GM18520 (cell line): ENCODE measurements around the gene SCIMP.
"Not testable (repeated sequence)": the region's sequence is repeated elsewhere in the genome, so short reads cannot be mapped to it uniquely, and the experiment has no call there.

ENCODE experiments used
- ATAC-seq: cut with Tn5 transposase; IDR thresholded peaks from one replicate; pipeline ENCODE4 v1.9.1; 2021; ENCODE audit not compliant: unreplicated experiment

The SCIMP gene

DNA sequence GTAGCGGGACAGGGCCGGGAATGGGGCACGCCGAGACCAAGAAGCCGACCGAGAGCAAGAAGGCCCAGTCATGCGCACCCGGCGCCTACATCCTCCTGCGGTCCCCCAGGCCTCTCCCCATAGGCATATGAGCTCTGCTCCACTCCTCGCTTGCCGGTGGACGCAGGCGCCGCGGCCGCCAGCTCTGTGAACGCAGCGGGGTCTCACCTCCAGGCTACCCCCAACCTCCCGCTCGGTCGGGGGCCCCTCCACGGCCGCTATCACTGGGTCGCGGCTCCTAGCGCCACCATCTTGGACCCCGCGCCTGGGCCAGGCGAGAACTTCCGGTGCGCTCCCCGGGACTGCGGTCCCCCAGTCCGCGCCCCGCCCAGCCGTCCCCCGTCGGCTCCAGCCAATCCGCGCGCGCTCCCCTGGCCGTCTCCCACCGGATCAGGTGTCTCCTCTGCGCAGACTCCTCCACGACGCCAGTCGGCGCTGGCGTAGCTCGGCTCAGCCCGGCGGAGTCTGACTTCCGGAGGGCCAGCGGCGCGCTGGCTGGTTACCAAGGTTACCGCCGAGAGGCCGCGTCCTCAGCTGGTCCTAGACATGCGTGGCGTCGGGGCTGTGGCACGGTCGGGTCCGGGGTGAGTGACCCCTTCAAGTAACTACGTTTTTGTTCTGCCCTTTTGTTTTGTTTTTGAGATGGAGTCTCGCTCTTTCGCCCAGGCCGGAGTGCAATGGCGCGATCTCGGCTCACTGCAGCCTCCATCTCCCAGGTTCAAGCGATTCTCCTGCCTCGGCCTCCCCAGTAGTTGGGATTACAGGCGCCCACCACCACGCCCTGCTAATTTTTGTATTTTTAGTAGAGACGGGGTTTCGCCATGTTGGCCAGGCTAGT, 42.9 kb downstream of the SCIMP start, which contains the start of gene ZNF594:
ZNF594 (minus strand) TSS at position 328 of the 877 bp plus-strand sequence. CDS start 7,612 bp downstream, outside the sequence.
- peak; percentile 97 for ATAC-seq

GRCh38 chr17:5184288-5184687, 50.4 kb downstream of the SCIMP start:
- no peak for ATAC-seq

DNA sequence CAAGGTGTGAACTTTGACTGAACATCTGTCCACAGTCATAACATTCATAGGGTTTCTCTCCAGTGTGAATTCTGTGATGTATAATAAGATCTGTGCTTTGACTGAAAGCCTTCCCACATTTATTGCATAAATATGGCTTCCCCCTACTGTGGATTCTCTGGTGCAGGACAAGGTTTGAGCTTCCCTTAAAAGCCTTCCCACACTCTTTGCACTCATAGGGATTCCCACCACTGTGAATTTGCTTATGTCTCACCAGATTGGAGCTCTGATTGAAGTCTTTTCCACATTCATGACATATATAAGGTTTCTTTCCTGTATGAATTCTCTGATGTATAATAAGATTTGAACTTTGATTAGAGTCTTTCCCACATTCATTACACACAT, 51.3 kb downstream of the SCIMP start:
- no peak for ATAC-seq

GRCh38 chr17:5182597-5183409, 51.9 kb downstream of the SCIMP start:
- ATAC-seq, result no peak

DNA sequence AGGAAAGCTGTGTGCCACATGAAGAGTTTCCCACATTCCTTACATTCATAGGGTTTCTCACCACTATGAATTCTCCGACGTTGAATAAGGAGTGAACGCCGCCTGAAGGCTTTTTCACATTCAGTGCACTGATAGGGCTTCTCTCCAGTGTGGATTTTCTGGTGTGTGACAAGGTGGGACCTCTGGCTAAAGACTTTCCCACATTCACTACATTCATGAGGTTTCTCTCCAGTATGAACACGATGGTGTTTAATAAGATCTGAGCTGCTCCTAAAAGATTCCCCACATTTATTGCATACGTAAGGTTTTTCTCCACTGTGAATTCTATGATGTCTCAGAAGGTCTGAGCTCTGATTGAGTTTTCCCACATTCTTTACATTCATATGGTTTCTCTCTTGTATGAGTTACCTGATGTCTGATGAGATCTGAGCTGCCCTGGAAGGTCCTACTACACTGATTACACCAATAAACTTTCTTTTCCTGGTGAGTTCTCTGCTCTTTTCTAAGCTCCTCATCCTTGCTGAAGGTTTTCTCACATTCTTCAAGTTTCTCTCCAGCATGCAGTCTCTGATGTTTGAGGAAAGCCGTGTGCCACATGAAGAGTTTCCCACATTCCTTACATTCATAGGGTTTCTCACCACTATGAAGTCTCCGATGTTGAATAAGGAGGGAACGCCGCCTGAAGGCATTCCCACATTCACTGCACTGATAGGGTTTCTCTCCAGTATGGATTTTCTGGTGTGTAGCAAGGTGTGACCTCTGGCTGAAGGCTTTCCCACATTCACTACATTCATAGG, 53.0 kb downstream of the SCIMP start:
- ATAC-seq, result no peak

GRCh38 chr17:5179003-5179402, 55.7 kb downstream of the SCIMP start:
- ATAC-seq, result no peak

GRCh38 chr17:5175027-5175426, 59.6 kb downstream of the SCIMP start:
- not testable (repeated sequence) for ATAC-seq

DNA sequence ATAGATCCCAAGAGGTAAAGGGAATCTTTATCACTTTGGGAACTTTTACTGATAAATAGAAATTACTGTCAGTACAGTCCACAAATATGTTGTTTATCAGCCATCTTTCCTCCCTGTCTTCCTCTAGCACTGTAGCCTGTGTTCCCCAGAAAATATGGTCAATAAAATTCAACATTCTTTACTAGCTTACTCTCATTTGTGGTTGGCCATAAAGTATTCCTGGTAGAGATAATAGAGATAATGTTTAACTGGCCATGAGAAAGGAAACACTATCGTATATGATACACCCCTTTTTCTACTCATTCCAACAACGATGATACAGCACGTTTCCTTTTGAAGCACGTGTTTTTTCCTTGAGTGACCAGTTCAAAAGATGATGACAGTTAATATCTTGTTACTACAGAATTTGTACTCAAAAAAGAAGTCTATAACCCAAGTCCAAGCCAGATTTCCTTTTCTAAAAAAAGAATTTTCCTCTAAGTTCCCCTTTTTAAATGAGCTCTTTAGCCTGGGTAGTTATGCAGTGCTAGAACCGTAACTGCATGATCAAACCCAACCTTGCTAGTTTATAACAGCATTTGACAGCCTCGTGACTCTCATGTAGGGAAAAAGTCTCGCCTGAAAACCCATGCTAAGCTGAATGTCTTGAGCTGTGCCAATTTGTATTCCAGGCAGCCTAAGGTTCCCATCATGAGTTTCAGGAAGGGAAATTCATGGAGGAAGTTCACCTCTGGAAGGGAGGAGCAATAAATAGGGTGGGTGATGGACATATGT, 68.7 kb downstream of the SCIMP start:
- not testable (repeated sequence) for ATAC-seq

- ATAC-seq, result no peak
Observed at GRCh38 chr17:5164436-5164835, 70.2 kb downstream of the SCIMP start.

DNA sequence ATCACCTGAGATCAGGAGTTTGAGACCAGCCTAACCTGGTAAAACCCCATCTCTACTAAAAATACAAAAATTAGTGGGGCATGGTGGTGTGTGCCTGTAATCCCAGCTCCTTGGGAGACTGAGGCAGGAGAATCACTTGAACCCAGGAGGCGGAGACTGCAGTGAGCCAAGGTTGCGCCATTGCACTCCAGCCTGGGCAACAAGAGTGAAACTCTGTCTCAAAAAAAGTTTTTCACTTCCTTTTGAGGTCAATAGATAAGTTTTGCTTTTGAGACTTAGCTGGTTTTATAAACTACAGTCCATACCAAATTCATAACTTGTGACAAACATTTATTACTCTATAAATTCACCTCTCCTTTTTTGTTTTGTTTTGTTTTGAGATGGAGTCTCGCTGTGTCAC, 72.9 kb downstream of the SCIMP start:
- not testable (repeated sequence) for ATAC-seq

DNA sequence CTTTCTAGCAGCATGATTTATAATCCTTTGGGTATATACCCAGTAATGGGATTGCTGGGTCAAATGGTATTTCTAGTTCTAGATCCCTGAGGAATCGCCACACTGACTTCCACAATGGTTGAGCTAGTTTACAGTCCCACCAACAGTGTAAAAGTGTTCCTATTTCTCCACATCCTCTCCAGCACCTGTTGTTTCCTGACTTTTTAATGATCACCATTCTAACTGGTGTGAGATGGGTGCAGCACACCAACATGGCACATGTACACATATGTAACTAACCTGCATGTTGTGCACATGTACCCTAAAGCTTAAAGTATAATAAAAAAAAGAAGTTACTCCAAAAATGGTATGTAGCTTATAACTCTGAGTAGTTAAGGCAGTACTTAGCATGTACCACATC, 74.0 kb downstream of the SCIMP start:
- ATAC-seq, result not testable (repeated sequence)
